ENCODE data around the gene ALDH4A1. TPM values are rescaled to one million over a fixed set of nuclear protein-coding genes. Genes with fewer than 3 reads are reported as not detected.

Gene ALDH4A1
- total and polyA plus RNA-seq, 10 of the 15 experiments (the other 5 are each of a cell fraction or from before 2014, with no cell fraction given): 0.06 to 25.5 (median 13.0) TPM

DNA sequence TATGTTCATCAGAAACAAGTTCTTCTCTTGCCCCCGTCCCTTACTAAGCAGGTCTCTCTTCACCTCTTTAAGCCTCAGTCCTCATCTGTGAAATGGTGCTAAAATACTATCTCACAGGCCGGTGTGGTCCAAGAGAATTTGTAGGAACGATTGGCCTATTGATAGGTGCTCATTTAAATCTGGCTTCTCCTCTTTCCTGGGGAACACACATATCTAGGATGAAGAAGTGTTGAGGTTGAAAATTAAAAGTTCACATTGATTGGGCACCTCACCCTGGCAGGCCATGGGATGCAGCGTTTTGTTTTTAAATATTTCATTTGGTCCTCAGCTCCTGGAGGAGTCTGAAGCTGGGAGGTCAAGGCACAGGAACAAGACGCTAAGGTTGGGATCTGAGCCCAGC lies 34.0 kb downstream of the ALDH4A1 start:
- intact Hi-C loops (cut with micrococcal nuclease; ENCODE audit: unreplicated experiment): no loop called here

More for the DNA sequence above, 34.0 kb downstream of the ALDH4A1 start:
- Histone ChIP-seq H3K4me2 (ENCODE audit: control insufficient read depth, insufficient read depth) (no peak overlapping the region), H3K9me3 (replicated peaks; ENCODE audit: control insufficient read depth, insufficient read depth, low read length) (no peaks in the 10 kb centered on the region), H3K27ac (ENCODE audit: control insufficient read depth, insufficient read depth) (no peak overlapping the region), H3K4me1 (ENCODE audit: control insufficient read depth, insufficient read depth, low read length) (no peaks in the 10 kb centered on the region), H4K20me1 (ENCODE audit: control insufficient read depth, insufficient read depth) (no peaks in the 10 kb centered on the region), H3K79me2 (ENCODE audit: control insufficient read depth, insufficient read depth, low read length) (no peaks in the 10 kb centered on the region), H3K9ac (ENCODE audit: control insufficient read depth, insufficient read depth, low read length) (no peak overlapping the region), H3K36me3 (ENCODE audit: control insufficient read depth in 2 of 2, insufficient read depth in 2 of 2, low read length in 1 of 2) (no peaks in the 10 kb centered on the region), H3K27me3 (replicated peaks in 1 of 2; ENCODE audit: control insufficient read depth in 2 of 2, insufficient read depth in 2 of 2, low read length in 1 of 2) (no peaks in the 10 kb centered on the region; a peak in 2 of 4 replicates), H2AFZ (ENCODE audit: control insufficient read depth, low read depth, low read length) (no peak overlapping the region), H3K4me3 (no peak overlapping the region)
- ChIA-PET RAD21 (ENCODE audit: unreplicated experiment) (no interaction called here), SMC1A (ENCODE audit: uncharacterized antibody, unreplicated experiment) (no interaction called here), CTCF (interaction anchor here (0.6 to 1.0 kb wide), 2 partner anchors 39 to 1387 kb away, joined by 3 read pairs; no protein-coding TSS in a partner anchor), POLR2A (no interaction called here)
- 42% methylated on average over 5 of the region's 5 CpGs for WGBS (ENCODE audit: insufficient coverage, insufficient replicate concordance, low lambda C conversion rate, missing lambda C conversion rate)
- ATAC-seq: no peak
- DNase-seq (ENCODE audit: low read depth, low spot score): no peak
- no peak for FAIRE-seq
- no peak for TF ChIP-seq PML (IDR thresholded peaks at IDR 0.05; ENCODE audit: low read length)
- no peak for TF ChIP-seq BRCA1 (IDR thresholded peaks at IDR 0.05; ENCODE audit: low read depth, low read length)
- TF ChIP-seq, protein P1, sequence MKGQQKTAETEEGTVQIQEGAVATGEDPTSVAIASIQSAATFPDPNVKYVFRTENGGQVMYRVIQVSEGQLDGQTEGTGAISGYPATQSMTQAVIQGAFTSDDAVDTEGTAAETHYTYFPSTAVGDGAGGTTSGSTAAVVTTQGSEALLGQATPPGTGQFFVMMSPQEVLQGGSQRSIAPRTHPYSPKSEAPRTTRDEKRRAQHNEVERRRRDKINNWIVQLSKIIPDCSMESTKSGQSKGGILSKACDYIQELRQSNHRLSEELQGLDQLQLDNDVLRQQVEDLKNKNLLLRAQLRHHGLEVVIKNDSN (IDR thresholded peaks at IDR 0.05; ENCODE audit: borderline replicate concordance, extremely low read length, insufficient read depth, low read depth, low read length): no peak
- TF ChIP-seq, protein P2, sequence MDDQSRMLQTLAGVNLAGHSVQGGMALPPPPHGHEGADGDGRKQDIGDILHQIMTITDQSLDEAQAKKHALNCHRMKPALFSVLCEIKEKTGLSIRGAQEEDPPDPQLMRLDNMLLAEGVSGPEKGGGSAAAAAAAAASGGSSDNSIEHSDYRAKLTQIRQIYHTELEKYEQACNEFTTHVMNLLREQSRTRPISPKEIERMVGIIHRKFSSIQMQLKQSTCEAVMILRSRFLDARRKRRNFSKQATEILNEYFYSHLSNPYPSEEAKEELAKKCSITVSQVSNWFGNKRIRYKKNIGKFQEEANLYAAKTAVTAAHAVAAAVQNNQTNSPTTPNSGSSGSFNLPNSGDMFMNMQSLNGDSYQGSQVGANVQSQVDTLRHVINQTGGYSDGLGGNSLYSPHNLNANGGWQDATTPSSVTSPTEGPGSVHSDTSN (IDR thresholded peaks at IDR 0.05; ENCODE audit: insufficient replicate concordance, low read depth, low read length): no peak
- no peak for TF ChIP-seq KAT2A (conservative IDR thresholded peaks at IDR 0.05; ENCODE audit: control insufficient read depth, low read depth, low read length)
- no peak for TF ChIP-seq ATF7 (IDR thresholded peaks at IDR 0.05; ENCODE audit: low read depth)
- TF ChIP-seq JUND (IDR thresholded peaks at IDR 0.05; ENCODE audit: low read depth, low read length): no peak
- TF ChIP-seq TCF7 (IDR thresholded peaks at IDR 0.05; ENCODE audit: borderline replicate concordance): no peak
- BruUV-seq (replicated peaks): no TSS peak
- in situ Hi-C loops (cut with MboI): no loop called here
